Liver (tissue), 9 donors: ENCODE measurements around the gene PRSS12. TPM values are rescaled to one million over a fixed set of nuclear protein-coding genes. Genes with fewer than 3 reads are reported as not detected.

Experiments
- DNase-seq: peaks from one replicate; pipeline ENCODE4 v3.0.0-alpha.2; 2017; ENCODE audit warnings: low spot score
- H3K27ac ChIP-seq, 2 donors: one replicate each; pipeline ENCODE4 v1.7.0; 2013; ENCODE audit warnings: inconsistent platforms in 2 of 2, low read length in 2 of 2, control low read depth in 1 of 2, low read depth in 1 of 2, mild to moderate bottlenecking in 1 of 2
- H3K27me3 ChIP-seq, 4 donors: one replicate each; pipeline versions ENCODE4 v1.6.1 to v1.7.0; 2013; ENCODE audit warnings: low read length in 3 of 4, inconsistent platforms in 1 of 4, mild to moderate bottlenecking in 1 of 4, moderate library complexity in 1 of 4; ENCODE audit not compliant: control insufficient read depth in 4 of 4, insufficient read depth in 4 of 4
- H3K36me3 ChIP-seq, 4 donors: one replicate each; pipeline versions ENCODE4 v1.6.1 to v1.7.0; 2013; ENCODE audit warnings: low read length in 3 of 4, mild to moderate bottlenecking in 3 of 4, low read depth in 1 of 4, moderate library complexity in 1 of 4; ENCODE audit not compliant: control insufficient read depth in 4 of 4, insufficient read depth in 3 of 4
- H3K4me1 ChIP-seq, 4 donors: one replicate each; pipeline versions ENCODE4 v1.6.1 to v1.7.0; 2013; ENCODE audit warnings: low read length in 3 of 4, mild to moderate bottlenecking in 3 of 4, moderate library complexity in 1 of 4; ENCODE audit not compliant: control insufficient read depth in 4 of 4, insufficient read depth in 4 of 4
- H3K4me3 ChIP-seq, 3 donors: one replicate each; pipeline versions ENCODE4 v1.6.1 to v1.7.0; 2013; ENCODE audit warnings: low read length in 3 of 3, control low read depth in 1 of 3, low read depth in 1 of 3, mild to moderate bottlenecking in 1 of 3
- H3K9ac ChIP-seq, 2 donors: one replicate each; pipeline ENCODE4 v1.7.0; 2013; ENCODE audit warnings: low read length in 2 of 2, mild to moderate bottlenecking in 2 of 2, moderate library complexity in 2 of 2, control low read depth in 1 of 2, low read depth in 1 of 2
- H3K9me3 ChIP-seq, 4 donors: one replicate each; pipeline versions ENCODE4 v1.6.1 to v1.7.0; 2013; ENCODE audit warnings: low read length in 3 of 4; ENCODE audit not compliant: control insufficient read depth in 4 of 4
- EGR1 ChIP-seq, 2 donors: IDR thresholded peaks; 2 replicates each; pipeline ENCODE4 v1.6.1; 2016 to 2018; ENCODE audit warnings: antibody characterized with exemption in 2 of 2, low read depth in 2 of 2
- FOXA1 ChIP-seq: IDR thresholded peaks from 2 replicates; pipeline ENCODE4 v1.6.1; 2016; ENCODE audit warnings: antibody characterized with exemption
- FOXA2 ChIP-seq: IDR thresholded peaks from 2 replicates; pipeline ENCODE4 v1.6.1; 2016; ENCODE audit warnings: antibody characterized with exemption
- GABPA ChIP-seq, 2 donors: IDR thresholded peaks in 1 of 2; conservative IDR thresholded peaks in 1 of 2; 2 replicates each; pipeline ENCODE4 v1.6.1; 2016; ENCODE audit warnings: antibody characterized with exemption in 2 of 2, mild to moderate bottlenecking in 1 of 2, moderate library complexity in 1 of 2
- HNF4A ChIP-seq, 2 donors: conservative IDR thresholded peaks; 2 replicates each; pipeline ENCODE4 v1.6.1; 2016; ENCODE audit warnings: antibody characterized with exemption in 2 of 2, mild to moderate bottlenecking in 2 of 2
- HNF4G ChIP-seq: IDR thresholded peaks from 2 replicates; pipeline ENCODE4 v1.6.1; 2016; ENCODE audit warnings: antibody characterized with exemption
- JUND ChIP-seq, 2 donors: IDR thresholded peaks; 2 replicates each; pipeline ENCODE4 v1.6.1; 2016; ENCODE audit warnings: antibody characterized with exemption in 2 of 2
- MAX ChIP-seq: IDR thresholded peaks from 2 replicates; pipeline ENCODE4 v1.6.1; 2016; ENCODE audit warnings: antibody characterized with exemption
- NR2F2 ChIP-seq: IDR thresholded peaks from 2 replicates; pipeline ENCODE4 v1.6.1; 2016; ENCODE audit warnings: antibody characterized with exemption
- RAD21 ChIP-seq, 2 donors: IDR thresholded peaks; 2 replicates each; pipeline ENCODE4 v1.6.1; 2016; ENCODE audit warnings: antibody characterized with exemption in 2 of 2, mild to moderate bottlenecking in 2 of 2
- RXRA ChIP-seq, 2 donors: IDR thresholded peaks; 2 replicates each; pipeline ENCODE4 v1.6.1; 2017 to 2018; ENCODE audit warnings: antibody characterized with exemption in 2 of 2, mild to moderate bottlenecking in 1 of 2
- YY1 ChIP-seq: IDR thresholded peaks from 2 replicates; pipeline ENCODE4 v1.6.1; 2016; ENCODE audit warnings: antibody characterized with exemption, mild to moderate bottlenecking
- ZBTB33 ChIP-seq: IDR thresholded peaks from 2 replicates; pipeline ENCODE4 v1.6.1; 2016; ENCODE audit warnings: antibody characterized with exemption
- WGBS: extraction: QIAGEN DNeasy Blood & Tissue Kit; methylation state at CpG from one replicate; pipeline ENCODE4 v1.1.7; 2013; 5-methylcytosine and 5-hydroxymethylcytosine counted together
- polyA plus RNA-seq, 2 donors: library from polyadenylated mRNA; stranded (reverse) in 1 of 2; unstranded in 1 of 2; fragments of 200-250 nt in 1 of 2; fragments of >200 nt in 1 of 2; fragmentation: Nextera tagmentation in 1 of 2; extraction: Ambion mirVana in 1 of 2; gene quantifications; one replicate each; pipeline versions ENCODE4 v1.2.1 to v1.2.3, GENCODE V29; 2013 to 2015
- total RNA-seq, 2 donors: library from RNA; depleted of rRNA; stranded (reverse); fragments of >200 nt; gene quantifications; one replicate each; pipeline ENCODE4 v1.2.3, GENCODE V29; 2014
- TF ChIP-seq, protein P1 (sequence below): IDR thresholded peaks from 2 replicates; pipeline ENCODE4 v1.6.1; 2016; ENCODE audit warnings: antibody characterized with exemption, mild to moderate bottlenecking
- TF ChIP-seq, protein P2 (sequence below): fragments of 150-350 bp; IDR thresholded peaks from 2 replicates; pipeline ENCODE4 v1.5.1; 2017; ENCODE audit warnings: improper control_type of control experiment, low read depth, low read length; ENCODE audit not compliant: missing input control
- TF ChIP-seq, protein P3 (sequence below): IDR thresholded peaks from 2 replicates; pipeline ENCODE4 v1.6.1; 2016; ENCODE audit warnings: antibody characterized with exemption
- donor health status: healthy.
- donor health status: healthy.
- donor health status: healthy.
- donor health status: healthy.
- donor health status: healthy.

Gene PRSS12
- total and polyA plus RNA-seq, 4 donors: 0.07 to 0.25 (median 0.10) TPM

DNA sequence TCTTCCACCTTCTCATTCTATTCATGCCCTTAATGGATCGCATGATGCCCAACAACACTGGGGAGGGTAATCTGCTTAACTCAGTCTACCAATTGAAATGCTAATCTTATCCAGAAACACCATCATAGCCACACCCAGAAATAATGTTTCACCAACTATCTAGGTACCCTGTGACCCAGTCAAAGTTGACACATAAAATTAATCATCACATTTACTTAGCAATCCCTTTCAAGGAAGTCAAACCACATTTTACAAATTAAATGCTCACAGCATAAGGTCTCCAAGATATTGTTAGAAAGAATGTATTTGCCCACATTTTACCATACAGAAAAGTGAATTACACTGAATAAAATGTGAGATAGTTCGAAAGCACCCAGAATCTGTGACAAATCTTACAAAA is 92.5 kb downstream of the PRSS12 start:
- 93% methylated on average over 2 of the region's 2 CpGs for WGBS
- Histone ChIP-seq H3K9me3 (no peaks in the 10 kb centered on the region), H3K9ac (no peak overlapping the region), H3K4me3 (no peak overlapping the region), H3K27me3 (no peaks in the 10 kb centered on the region), H3K36me3 (no peaks in the 10 kb centered on the region), H3K27ac (no peak overlapping the region), H3K4me1 (no peaks in the 10 kb centered on the region)
- TF ChIP-seq HNF4A (conservative IDR thresholded peaks at IDR 0.05): no peak
- no peak for TF ChIP-seq RAD21 (IDR thresholded peaks at IDR 0.05)
- TF ChIP-seq NR2F2: no peak
- no peak for TF ChIP-seq FOXA2
- TF ChIP-seq JUND (IDR thresholded peaks at IDR 0.05): no peak
- no peak for TF ChIP-seq YY1
- no peak for TF ChIP-seq GABPA (IDR thresholded peaks at IDR 0.05 in 1 of 2, conservative IDR thresholded peaks at IDR 0.05 in 1 of 2)
- TF ChIP-seq HNF4G: no peak
- TF ChIP-seq FOXA1: no peak
- TF ChIP-seq, protein P1, sequence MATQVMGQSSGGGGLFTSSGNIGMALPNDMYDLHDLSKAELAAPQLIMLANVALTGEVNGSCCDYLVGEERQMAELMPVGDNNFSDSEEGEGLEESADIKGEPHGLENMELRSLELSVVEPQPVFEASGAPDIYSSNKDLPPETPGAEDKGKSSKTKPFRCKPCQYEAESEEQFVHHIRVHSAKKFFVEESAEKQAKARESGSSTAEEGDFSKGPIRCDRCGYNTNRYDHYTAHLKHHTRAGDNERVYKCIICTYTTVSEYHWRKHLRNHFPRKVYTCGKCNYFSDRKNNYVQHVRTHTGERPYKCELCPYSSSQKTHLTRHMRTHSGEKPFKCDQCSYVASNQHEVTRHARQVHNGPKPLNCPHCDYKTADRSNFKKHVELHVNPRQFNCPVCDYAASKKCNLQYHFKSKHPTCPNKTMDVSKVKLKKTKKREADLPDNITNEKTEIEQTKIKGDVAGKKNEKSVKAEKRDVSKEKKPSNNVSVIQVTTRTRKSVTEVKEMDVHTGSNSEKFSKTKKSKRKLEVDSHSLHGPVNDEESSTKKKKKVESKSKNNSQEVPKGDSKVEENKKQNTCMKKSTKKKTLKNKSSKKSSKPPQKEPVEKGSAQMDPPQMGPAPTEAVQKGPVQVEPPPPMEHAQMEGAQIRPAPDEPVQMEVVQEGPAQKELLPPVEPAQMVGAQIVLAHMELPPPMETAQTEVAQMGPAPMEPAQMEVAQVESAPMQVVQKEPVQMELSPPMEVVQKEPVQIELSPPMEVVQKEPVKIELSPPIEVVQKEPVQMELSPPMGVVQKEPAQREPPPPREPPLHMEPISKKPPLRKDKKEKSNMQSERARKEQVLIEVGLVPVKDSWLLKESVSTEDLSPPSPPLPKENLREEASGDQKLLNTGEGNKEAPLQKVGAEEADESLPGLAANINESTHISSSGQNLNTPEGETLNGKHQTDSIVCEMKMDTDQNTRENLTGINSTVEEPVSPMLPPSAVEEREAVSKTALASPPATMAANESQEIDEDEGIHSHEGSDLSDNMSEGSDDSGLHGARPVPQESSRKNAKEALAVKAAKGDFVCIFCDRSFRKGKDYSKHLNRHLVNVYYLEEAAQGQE: no peak
- no peak for TF ChIP-seq EGR1 (IDR thresholded peaks at IDR 0.05; ENCODE audit: low read depth in 2 of 2)
- TF ChIP-seq ZBTB33: no peak
- TF ChIP-seq, protein P2, sequence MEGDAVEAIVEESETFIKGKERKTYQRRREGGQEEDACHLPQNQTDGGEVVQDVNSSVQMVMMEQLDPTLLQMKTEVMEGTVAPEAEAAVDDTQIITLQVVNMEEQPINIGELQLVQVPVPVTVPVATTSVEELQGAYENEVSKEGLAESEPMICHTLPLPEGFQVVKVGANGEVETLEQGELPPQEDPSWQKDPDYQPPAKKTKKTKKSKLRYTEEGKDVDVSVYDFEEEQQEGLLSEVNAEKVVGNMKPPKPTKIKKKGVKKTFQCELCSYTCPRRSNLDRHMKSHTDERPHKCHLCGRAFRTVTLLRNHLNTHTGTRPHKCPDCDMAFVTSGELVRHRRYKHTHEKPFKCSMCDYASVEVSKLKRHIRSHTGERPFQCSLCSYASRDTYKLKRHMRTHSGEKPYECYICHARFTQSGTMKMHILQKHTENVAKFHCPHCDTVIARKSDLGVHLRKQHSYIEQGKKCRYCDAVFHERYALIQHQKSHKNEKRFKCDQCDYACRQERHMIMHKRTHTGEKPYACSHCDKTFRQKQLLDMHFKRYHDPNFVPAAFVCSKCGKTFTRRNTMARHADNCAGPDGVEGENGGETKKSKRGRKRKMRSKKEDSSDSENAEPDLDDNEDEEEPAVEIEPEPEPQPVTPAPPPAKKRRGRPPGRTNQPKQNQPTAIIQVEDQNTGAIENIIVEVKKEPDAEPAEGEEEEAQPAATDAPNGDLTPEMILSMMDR: no peak
- TF ChIP-seq MAX: no peak
- no peak for DNase-seq

DNA sequence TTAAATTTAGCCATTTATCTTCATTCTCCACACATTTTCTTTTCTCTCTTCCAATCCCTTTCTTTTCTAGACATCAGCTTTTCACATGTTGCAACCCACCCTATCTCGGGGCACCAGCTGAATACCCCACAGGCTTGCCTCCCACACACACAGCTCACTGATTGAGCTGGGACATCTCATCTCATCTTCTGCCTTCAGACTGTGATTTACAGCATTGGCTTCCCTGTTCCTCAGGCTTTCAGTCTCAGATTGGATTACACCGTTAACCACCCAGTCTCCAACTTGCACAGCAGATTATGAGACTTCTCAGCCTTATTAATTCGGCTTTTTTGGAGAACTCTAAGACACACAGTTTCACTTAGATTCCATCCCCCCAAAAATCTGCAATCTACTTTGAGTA is 93.7 kb downstream of the PRSS12 start:
- no peak for DNase-seq
- Histone ChIP-seq H3K4me1 (no peaks in the 10 kb centered on the region), H3K9ac (no peak overlapping the region), H3K4me3 (no peak overlapping the region), H3K27me3 (no peaks in the 10 kb centered on the region), H3K36me3 (no peaks in the 10 kb centered on the region), H3K27ac (no peak overlapping the region), H3K9me3 (no peaks in the 10 kb centered on the region)
- TF ChIP-seq, protein P3, sequence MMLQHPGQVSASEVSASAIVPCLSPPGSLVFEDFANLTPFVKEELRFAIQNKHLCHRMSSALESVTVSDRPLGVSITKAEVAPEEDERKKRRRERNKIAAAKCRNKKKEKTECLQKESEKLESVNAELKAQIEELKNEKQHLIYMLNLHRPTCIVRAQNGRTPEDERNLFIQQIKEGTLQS: no peak
- TF ChIP-seq ZBTB33 (no peak), YY1 (no peak), FOXA2 (no peak), MAX (no peak), RXRA (IDR thresholded peaks at IDR 0.05) (no peak)
- TF ChIP-seq, protein P1: no peak
- 83% methylated on average over 3 of the region's 3 CpGs for WGBS
